Kidney (tissue), 14 donors: Measurements from ENCODE around the gene MCL1. TPM values are rescaled to one million over a fixed set of nuclear protein-coding genes. Genes with fewer than 3 reads are reported as not detected.

Experiments used
- DNase-seq, 5 donors: peaks; one replicate each; pipeline ENCODE4 v3.0.0-alpha.2; 2013 to 2020
- FAIRE-seq: peaks from 2 replicates; lab custom pipeline; 2012; peaks lifted over from hg19 to GRCh38; lab: Jason Lieb, UNC
- H3K27ac ChIP-seq, 2 donors: one replicate each; pipeline ENCODE4 v1.7.0; 2013; ENCODE audit warnings: low read depth in 2 of 2, low read length in 2 of 2, inconsistent platforms in 1 of 2
- H3K27me3 ChIP-seq: one replicate; pipeline ENCODE4 v1.7.1; 2013; ENCODE audit warnings: low read length, inconsistent platforms; ENCODE audit not compliant: control insufficient read depth, insufficient read depth
- H3K36me3 ChIP-seq, 3 donors: one replicate each; pipeline versions ENCODE4 v1.7.0 to v1.7.1; 2013; ENCODE audit warnings: low read length in 3 of 3, control low read depth in 1 of 3, inconsistent platforms in 1 of 3; ENCODE audit not compliant: insufficient read depth in 3 of 3, control insufficient read depth in 2 of 3
- H3K4me1 ChIP-seq, 3 donors: one replicate each; pipeline versions ENCODE4 v1.7.0 to v1.7.1; 2013; ENCODE audit warnings: low read length in 3 of 3, inconsistent platforms in 1 of 3, low read depth in 1 of 3; ENCODE audit not compliant: control insufficient read depth in 2 of 3, insufficient read depth in 2 of 3
- H3K4me3 ChIP-seq, 3 donors: one replicate each; pipeline versions ENCODE4 v1.7.0 to v1.8.1; 2013; ENCODE audit warnings: low read length in 3 of 3, control low read depth in 1 of 3, inconsistent platforms in 1 of 3
- H3K9ac ChIP-seq, 3 donors: one replicate each; pipeline versions ENCODE4 v1.7.0 to v1.7.1; 2013; ENCODE audit warnings: low read length in 3 of 3, control low read depth in 1 of 3, inconsistent platforms in 1 of 3
- H3K9me3 ChIP-seq, 3 donors: one replicate each; pipeline versions ENCODE4 v1.7.0 to v1.7.1; 2013; ENCODE audit warnings: low read length in 3 of 3, control low read depth in 1 of 3, inconsistent platforms in 1 of 3; ENCODE audit not compliant: control insufficient read depth in 2 of 3, insufficient read depth in 1 of 3
- CTCF ChIP-seq: IDR thresholded peaks from 3 replicates; pipeline ENCODE4 v1.5.1; 2012; ENCODE audit warnings: mild to moderate bottlenecking, moderate library complexity, borderline replicate concordance; ENCODE audit not compliant: insufficient read depth; ENCODE audit errors: extremely low read depth
- intact Hi-C: fragments of 100-400 bp; cut with DNase I; formaldehyde crosslinking; loops from one replicate; pipeline ENCODE4 v1.11.1; 2022
- polyA plus RNA-seq: library from polyadenylated mRNA; stranded (reverse); fragments of 350-450 nt; fragmentation: Illumina TruSeq; extraction: RNeasy Lipid Tissue Mini Kit (QIAGEN cat#74804); gene quantifications from one replicate; pipeline ENCODE4 v1.2.3, GENCODE V29; 2014; ENCODE audit warnings: low read depth, low replicate concordance; ENCODE audit not compliant: insufficient read depth
- total RNA-seq: library from RNA; stranded (reverse); fragmentation: NEBNext Ultra II Directional; extraction: Animal tissue kit (Norgen Biotek cat#: 25700); gene quantifications from one replicate; pipeline ENCODE4 v1.2.1, GENCODE V29; 2021
- donor health status: control.
- donor health status: control.
- donor health status: control.
- donor health status: control.
- donor health status: control.
- donor health status: DM: yes; HTN: yes; CAD: no.
- donor health status: Normal renal cell carcinoma (clear cell type).

Gene MCL1
- total and polyA plus RNA-seq, 2 donors from 2014 or later: 79.5 to 253 TPM

GRCh38 chr1:150558303-150558704 lies 21.1 kb downstream of the MCL1 start:
- no peak overlapping the region for H3K4me3 ChIP-seq
- H3K9ac ChIP-seq: no peak overlapping the region
- no peak for TF ChIP-seq CTCF
- FAIRE-seq (no peak), DNase-seq (no peak)
- H3K9me3 ChIP-seq: no peaks in the 10 kb centered on the region
- H3K4me1 ChIP-seq: peaks cover 1 to 30% (median 26%) of the 10 kb centered on the region in 3 donors
- peaks cover 4 to 5% (median 4%) of the 10 kb centered on the region in 3 donors for H3K36me3 ChIP-seq
- H3K27me3 ChIP-seq: no peaks in the 10 kb centered on the region
- intact Hi-C loops: no loop called here
- H3K27ac ChIP-seq: no peak overlapping the region

GRCh38 chr1:150557813-150558212 lies 21.6 kb downstream of the MCL1 start:
- peaks cover 4 to 5% (median 4%) of the 10 kb centered on the region in 3 donors for H3K36me3 ChIP-seq
- no peak overlapping the region for H3K4me3 ChIP-seq
- FAIRE-seq (no peak), DNase-seq (no peak)
- no peaks in the 10 kb centered on the region for H3K27me3 ChIP-seq
- no peaks in the 10 kb centered on the region for H3K9me3 ChIP-seq
- H3K27ac ChIP-seq: no peak overlapping the region
- intact Hi-C loops: no loop called here
- no peak overlapping the region for H3K9ac ChIP-seq
- no peak for TF ChIP-seq CTCF
- peaks cover 0 to 25% (median 24%) of the 10 kb centered on the region in 3 donors for H3K4me1 ChIP-seq

- Histone ChIP-seq H3K4me3 (no peak overlapping the region), H3K27me3 (no peaks in the 10 kb centered on the region), H3K4me1 (peaks cover 0 to 24% (median 21%) of the 10 kb centered on the region in 3 donors), H3K9ac (no peak overlapping the region), H3K9me3 (no peaks in the 10 kb centered on the region), H3K27ac (no peak overlapping the region), H3K36me3 (peaks cover 4 to 5% (median 4%) of the 10 kb centered on the region in 3 donors)
- intact Hi-C loops: no loop called here
- DNase-seq (no peak), FAIRE-seq (no peak)
- no peak for TF ChIP-seq CTCF
These were observed 22.3 kb downstream of the MCL1 start for GRCh38 chr1:150557065-150557600.
